Mesangial cell (primary cell): Measurements from ENCODE around the gene OS9. TPM values are rescaled to one million over a fixed set of nuclear protein-coding genes. Genes with fewer than 3 reads are reported as not detected.

Source experiments
- total RNA-seq: library from RNA; depleted of rRNA; stranded (reverse); fragments of >200 nt; gene quantifications from 2 replicates; pipeline ENCODE4 v1.2.3, GENCODE V29; 2015

The OS9 gene
- 132 and 162 TPM in 2 replicates for total RNA-seq

GRCh38 chr12:57693659-57694458, at the start of gene OS9:
OS9 (plus strand) TSS chr12:57694132; CDS start chr12:57694162, 30 bp downstream.

GRCh38 chr12:57738661-57739237, 44.8 kb downstream of the OS9 start, which contains the start of gene AGAP2:
AGAP2 (minus strand) TSS chr12:57738742; CDS start chr12:57738246, 496 bp downstream.

GRCh38 chr12:57744777-57745484, 51.0 kb downstream of the OS9 start, which contains the start of gene TSPAN31:
TSPAN31 (plus strand) TSS chr12:57745039; CDS start chr12:57745155, 116 bp downstream.

GRCh38 chr12:57751788-57752667, 58.1 kb downstream of the OS9 start, which contains the start of gene CDK4:
CDK4 (minus strand) TSS chr12:57752310; CDS start chr12:57751717, 593 bp downstream.

GRCh38 chr12:57754411-57755193, 60.7 kb downstream of the OS9 start, which contains the start of gene MARCHF9:
MARCHF9 (plus strand) TSS chr12:57755103; CDS start chr12:57755529, 426 bp downstream.

GRCh38 chr12:57766464-57767304, 72.8 kb downstream of the OS9 start, which contains the start of gene CYP27B1:
CYP27B1 (minus strand) TSS chr12:57767078; CDS start chr12:57767041, 37 bp downstream.

Other genes with a start within 250 kb of the OS9 start
- gene INHBE, start 238.8 kb upstream of the OS9 start, total RNA-seq = 3.9 and 7.9 TPM in 2 replicates
- gene GLI1, start 234.3 kb upstream of the OS9 start, total RNA-seq = 0.98 and 6.7 TPM in 2 replicates
- 0.89 TPM in 1 of 2 replicates, not detected in the other for gene ARHGAP9, start 214.3 kb upstream of the OS9 start, total RNA-seq
- gene MARS1, start 206.1 kb upstream of the OS9 start, total RNA-seq = 107 and 167 TPM in 2 replicates
- 12.1 and 28.3 TPM in 2 replicates for gene DDIT3, start 173.6 kb upstream of the OS9 start, total RNA-seq
- gene MBD6, start 171.3 kb upstream of the OS9 start, total RNA-seq = 9.9 and 23.8 TPM in 2 replicates
- 211 and 214 TPM in 2 replicates for gene DCTN2, start 146.9 kb upstream of the OS9 start, total RNA-seq
- 0.98 and 1.4 TPM in 2 replicates for gene KIF5A, start 144.1 kb upstream of the OS9 start, total RNA-seq
- gene PIP4K2C, start 102.9 kb upstream of the OS9 start, total RNA-seq = 23.8 and 30.6 TPM in 2 replicates
- gene DTX3, start 89.3 kb upstream of the OS9 start, total RNA-seq = 13.0 and 40.6 TPM in 2 replicates
- gene ARHGEF25, start 82.7 kb upstream of the OS9 start, total RNA-seq = 5.4 and 6.1 TPM in 2 replicates
- 0.76 and 6.2 TPM in 2 replicates for gene B4GALNT1, start 60.9 kb upstream of the OS9 start, total RNA-seq
- gene AGAP2, start 44.6 kb downstream of the OS9 start, total RNA-seq = 0.25 TPM in 1 of 2 replicates, not detected in the other
- gene TSPAN31, start 50.9 kb downstream of the OS9 start, total RNA-seq = 28.4 and 38.9 TPM in 2 replicates
- gene CDK4, start 58.2 kb downstream of the OS9 start, total RNA-seq = 223 and 252 TPM in 2 replicates
- gene MARCHF9, start 61.0 kb downstream of the OS9 start, total RNA-seq = 5.4 and 17.5 TPM in 2 replicates
- gene CYP27B1, start 72.9 kb downstream of the OS9 start, total RNA-seq = 0.65 and 2.3 TPM in 2 replicates
- 16.5 and 26.9 TPM in 2 replicates for gene METTL1, start 78.0 kb downstream of the OS9 start, total RNA-seq
- 5.9 and 10.1 TPM in 2 replicates for gene EEF1AKMT3, start 78.5 kb downstream of the OS9 start, total RNA-seq
- 29.5 and 42.2 TPM in 2 replicates for gene TSFM, start 88.7 kb downstream of the OS9 start, total RNA-seq
- under 0.01 and 0.38 TPM in 2 replicates for gene AVIL, start 124.6 kb downstream of the OS9 start, total RNA-seq
- 69.4 and 122 TPM in 2 replicates for gene CTDSP2, start 152.6 kb downstream of the OS9 start, total RNA-seq
- 11.7 and 13.4 TPM in 2 replicates for gene ATP23, start 247.4 kb downstream of the OS9 start, total RNA-seq